WERI-Rb-1 (cell line): ENCODE measurements around the gene PALD1.

ENCODE experiments used
- DNase-seq: peaks from one replicate; pipeline ENCODE4 v3.0.0-alpha.2; 2020
- H3K27ac ChIP-seq: fragments of 250-450 bp; sonication (Bioruptor Pico); 2 replicates; pipeline ENCODE4 v1.5.1; 2020; ENCODE audit warnings: mild to moderate bottlenecking, moderate library complexity
- H3K27me3 ChIP-seq: fragments of 250-450 bp; sonication (Bioruptor Pico); 2 replicates; pipeline ENCODE4 v1.5.1; 2021; ENCODE audit warnings: mild to moderate bottlenecking, low read depth, moderate library complexity; ENCODE audit not compliant: insufficient read depth, severe bottlenecking
- H3K36me3 ChIP-seq: fragments of 250-450 bp; sonication (Bioruptor Pico); 2 replicates; pipeline ENCODE4 v1.5.1; 2020; ENCODE audit warnings: mild to moderate bottlenecking, moderate library complexity
- H3K4me3 ChIP-seq: 2 replicates; pipeline ENCODE4 v1.5.1; 2011; ENCODE audit warnings: low read depth, mild to moderate bottlenecking, control low read depth, low read length
- H3K9me3 ChIP-seq: fragments of 250-450 bp; sonication (Bioruptor Pico); 2 replicates; pipeline ENCODE4 v1.5.1; 2021; ENCODE audit warnings: mild to moderate bottlenecking, moderate library complexity; ENCODE audit not compliant: severe bottlenecking
- CTCF ChIP-seq: IDR thresholded peaks from 2 replicates; pipeline ENCODE4 v1.5.1; 2011; ENCODE audit warnings: low read depth, mild to moderate bottlenecking, control low read depth, inconsistent platforms, low read length

The PALD1 gene

GRCh38 chr10:70568781-70569495 is 90.4 kb downstream of the PALD1 start:
- DNase-seq, result no peak
- no peak for TF ChIP-seq CTCF
- H3K27ac ChIP-seq, result no peak overlapping the region

GRCh38 chr10:70571236-70571635 is 92.7 kb downstream of the PALD1 start:
- no peaks in the 10 kb centered on the region for H3K27me3 ChIP-seq
- no peak for TF ChIP-seq CTCF
- H3K36me3 ChIP-seq, result no peaks in the 10 kb centered on the region
- H3K9me3 ChIP-seq, result no peaks in the 10 kb centered on the region
- H3K4me3 ChIP-seq, result no peak overlapping the region
- no peak for DNase-seq
- no peak overlapping the region for H3K27ac ChIP-seq

More at GRCh38 chr10:70568781-70569495, 90.4 kb downstream of the PALD1 start:
- H3K9me3 ChIP-seq, result no peaks in the 10 kb centered on the region
- H3K27me3 ChIP-seq, result no peaks in the 10 kb centered on the region
- no peaks in the 10 kb centered on the region for H3K36me3 ChIP-seq
- no peak overlapping the region for H3K4me3 ChIP-seq

- DNase-seq, result no peak
- H3K27ac ChIP-seq, result no peak overlapping the region
- no peaks in the 10 kb centered on the region for H3K27me3 ChIP-seq
Observed at GRCh38 chr10:70571636-70572439, 93.3 kb downstream of the PALD1 start.

GRCh38 chr10:70573599-70574506 is 95.3 kb downstream of the PALD1 start:
- Histone ChIP-seq H3K27ac (no peak overlapping the region), H3K9me3 (no peaks in the 10 kb centered on the region), H3K36me3 (no peaks in the 10 kb centered on the region), H3K4me3 (no peak overlapping the region), H3K27me3 (no peaks in the 10 kb centered on the region)
- TF ChIP-seq CTCF, result no peak
- no peak for DNase-seq

More at GRCh38 chr10:70571636-70572439, 93.3 kb downstream of the PALD1 start:
- TF ChIP-seq CTCF, result no peak
- Histone ChIP-seq H3K9me3 (no peaks in the 10 kb centered on the region), H3K36me3 (no peaks in the 10 kb centered on the region), H3K4me3 (no peak overlapping the region)

- Histone ChIP-seq H3K4me3 (no peak overlapping the region), H3K9me3 (no peaks in the 10 kb centered on the region), H3K36me3 (no peaks in the 10 kb centered on the region), H3K27me3 (no peaks in the 10 kb centered on the region), H3K27ac (no peak overlapping the region)
- DNase-seq, result no peak
- no peak for TF ChIP-seq CTCF
Observed at GRCh38 chr10:70575486-70575873, 96.9 kb downstream of the PALD1 start.
